SIG-M5 (cell line): ENCODE measurements around the gene CFAP57.

Source experiments
- DNase-seq: peaks from one replicate; lab custom pipeline; 2025; lab: John Stamatoyannopoulos, UW

Gene CFAP57

GRCh38 chr1:43277116-43277876 is 105.2 kb downstream of the CFAP57 start:
- DNase-seq = no peak

- no peak for DNase-seq
Measured at GRCh38 chr1:43279161-43279560, 107.0 kb downstream of the CFAP57 start.

GRCh38 chr1:43279666-43280065 is 107.5 kb downstream of the CFAP57 start:
- no peak for DNase-seq

GRCh38 chr1:43280692-43281091 is 108.6 kb downstream of the CFAP57 start:
- DNase-seq = no peak

- DNase-seq = no peak
Measured at GRCh38 chr1:43282220-43283195, 110.4 kb downstream of the CFAP57 start.

GRCh38 chr1:43284065-43284464 is 111.9 kb downstream of the CFAP57 start:
- no peak for DNase-seq

GRCh38 chr1:43284546-43285110 is 112.5 kb downstream of the CFAP57 start:
- DNase-seq = no peak

- no peak for DNase-seq
Measured at GRCh38 chr1:43285269-43285990, 113.3 kb downstream of the CFAP57 start, which contains the start of gene C1orf210. C1orf210 (minus strand) TSS chr1:43285581; CDS start chr1:43283270, 2,311 bp downstream.

GRCh38 chr1:43286115-43286514 is 114.0 kb downstream of the CFAP57 start:
- DNase-seq = no peak

GRCh38 chr1:43286533-43286932 is 114.4 kb downstream of the CFAP57 start:
- DNase-seq = no peak

GRCh38 chr1:43288058-43288784 is 116.1 kb downstream of the CFAP57 start:
- DNase-seq = no peak

GRCh38 chr1:43288785-43289706 is 116.9 kb downstream of the CFAP57 start:
- DNase-seq = no peak

GRCh38 chr1:43292216-43292615 is 120.1 kb downstream of the CFAP57 start:
- DNase-seq = no peak

GRCh38 chr1:43292679-43293078 is 120.5 kb downstream of the CFAP57 start:
- no peak for DNase-seq

- DNase-seq = no peak
Measured at GRCh38 chr1:43293176-43293575, 121.0 kb downstream of the CFAP57 start.

- DNase-seq = no peak
Measured at GRCh38 chr1:43293896-43294760, 122.0 kb downstream of the CFAP57 start.

GRCh38 chr1:43294761-43295160 is 122.6 kb downstream of the CFAP57 start:
- DNase-seq = no peak

GRCh38 chr1:43296207-43296606 is 124.1 kb downstream of the CFAP57 start:
- DNase-seq = no peak

- DNase-seq = no peak
Measured at GRCh38 chr1:43298055-43298454, 125.9 kb downstream of the CFAP57 start.
